ENCODE results near the gene SLC39A11. TPM values are rescaled to one million over a fixed set of nuclear protein-coding genes. Genes with fewer than 3 reads are reported as not detected.

The SLC39A11 gene
- total and polyA plus RNA-seq, 2 experiments from 2014 or later, result 11.7 to 16.4 TPM

- Histone ChIP-seq H3K79me2 (ENCODE audit: insufficient read depth) (no peaks in the 10 kb centered on the region), H3K27me3 (replicated peaks; ENCODE audit: insufficient read depth) (no peaks in the 10 kb centered on the region), H3K27ac (no peak overlapping the region), H3K4me3 (no peak overlapping the region), H3K9ac (no peak overlapping the region), H3K4me2 (ENCODE audit: unreplicated experiment) (no peak overlapping the region), H2AFZ (no peak overlapping the region), H3K9me2 (ENCODE audit: insufficient read depth) (no peaks in the 10 kb centered on the region), H3F3A (ENCODE audit: insufficient read depth) (peaks cover 17% of the 10 kb centered on the region; the same call in 1 of the 2 replicates), H4K20me1 (ENCODE audit: insufficient read depth) (no peaks in the 10 kb centered on the region), H3K4me1 (ENCODE audit: insufficient read depth) (peaks cover 20% of the 10 kb centered on the region), H3K36me3 (ENCODE audit: low read depth) (no peaks in the 10 kb centered on the region), H3K9me3 (ENCODE audit: low read depth) (no peaks in the 10 kb centered on the region)
- no peak for TF ChIP-seq EZH2 (IDR thresholded peaks at IDR 0.05; ENCODE audit: insufficient read depth, poor library complexity, severe bottlenecking)
- TF ChIP-seq EZH2phosphoT487 (IDR thresholded peaks at IDR 0.05; ENCODE audit: insufficient read depth, low read depth), result no peak
- WGBS, 2 experiments (ENCODE audit: low coverage in 1 of 2, low lambda C conversion rate in 2 of 2, missing lambda C conversion rate in 2 of 2), result 94 to 97% methylated on average over 8 of the region's 8 CpGs
- DNase-seq, result no peak
- in situ Hi-C loops (cut with MboI), result no loop called here
These were observed 61.0 kb downstream of the SLC39A11 start for GRCh38 chr17:73031472-73031871.

- in situ Hi-C loops (cut with MboI), result no loop called here
- TF ChIP-seq EZH2phosphoT487 (IDR thresholded peaks at IDR 0.05; ENCODE audit: insufficient read depth, low read depth) (no peak), EZH2 (IDR thresholded peaks at IDR 0.05; ENCODE audit: insufficient read depth, poor library complexity, severe bottlenecking) (no peak)
- H3K9me2 ChIP-seq (ENCODE audit: insufficient read depth), result no peaks in the 10 kb centered on the region
These were observed 61.5 kb downstream of the SLC39A11 start for GRCh38 chr17:73030995-73031394.

GRCh38 chr17:73030501-73030921 is 62.0 kb downstream of the SLC39A11 start:
- H3K9ac ChIP-seq, result no peak overlapping the region

More at GRCh38 chr17:73030995-73031394, 61.5 kb downstream of the SLC39A11 start:
- no peaks in the 10 kb centered on the region for H3K79me2 ChIP-seq (ENCODE audit: insufficient read depth)
- no peak overlapping the region for H3K4me2 ChIP-seq (ENCODE audit: unreplicated experiment)
- H2AFZ ChIP-seq, result no peak overlapping the region
- DNase-seq, result no peak
- H3K4me1 ChIP-seq (ENCODE audit: insufficient read depth), result peaks cover 20% of the 10 kb centered on the region
- H3F3A ChIP-seq (ENCODE audit: insufficient read depth), result peaks cover 17% of the 10 kb centered on the region; the same call in 1 of the 2 replicates
- no peak overlapping the region for H3K4me3 ChIP-seq
- no peak overlapping the region for H3K9ac ChIP-seq
- 81 to 85% methylated on average over 4 of the region's 4 CpGs for WGBS, 2 experiments (ENCODE audit: low coverage in 1 of 2, low lambda C conversion rate in 2 of 2, missing lambda C conversion rate in 2 of 2)
- no peaks in the 10 kb centered on the region for H4K20me1 ChIP-seq (ENCODE audit: insufficient read depth)
- no peaks in the 10 kb centered on the region for H3K36me3 ChIP-seq (ENCODE audit: low read depth)
- H3K27me3 ChIP-seq (replicated peaks; ENCODE audit: insufficient read depth), result no peaks in the 10 kb centered on the region
- no peaks in the 10 kb centered on the region for H3K9me3 ChIP-seq (ENCODE audit: low read depth)
- no peak overlapping the region for H3K27ac ChIP-seq

GRCh38 chr17:73029991-73030390 is 62.5 kb downstream of the SLC39A11 start:
- H3K4me3 ChIP-seq, result no peak overlapping the region
- 95 to 97% methylated on average over 8 of the region's 8 CpGs for WGBS, 2 experiments (ENCODE audit: low coverage in 1 of 2, low lambda C conversion rate in 2 of 2, missing lambda C conversion rate in 2 of 2)
- H3K9me3 ChIP-seq (ENCODE audit: low read depth), result no peaks in the 10 kb centered on the region
- no peaks in the 10 kb centered on the region for H3K79me2 ChIP-seq (ENCODE audit: insufficient read depth)
- H3K27me3 ChIP-seq (replicated peaks; ENCODE audit: insufficient read depth), result no peaks in the 10 kb centered on the region
- in situ Hi-C loops (cut with MboI), result no loop called here
- peaks cover 20% of the 10 kb centered on the region for H3K4me1 ChIP-seq (ENCODE audit: insufficient read depth)
- no peaks in the 10 kb centered on the region for H4K20me1 ChIP-seq (ENCODE audit: insufficient read depth)
- H3K4me2 ChIP-seq (ENCODE audit: unreplicated experiment), result no peak overlapping the region
- no peak overlapping the region for H3K27ac ChIP-seq
- no peak for DNase-seq
- no peak overlapping the region for H3K9ac ChIP-seq
- no peak overlapping the region for H2AFZ ChIP-seq
- peaks cover 17% of the 10 kb centered on the region; the same call in 1 of the 2 replicates for H3F3A ChIP-seq (ENCODE audit: insufficient read depth)
- no peak for TF ChIP-seq EZH2 (IDR thresholded peaks at IDR 0.05; ENCODE audit: insufficient read depth, poor library complexity, severe bottlenecking)
- no peak for TF ChIP-seq EZH2phosphoT487 (IDR thresholded peaks at IDR 0.05; ENCODE audit: insufficient read depth, low read depth)
- no peaks in the 10 kb centered on the region for H3K9me2 ChIP-seq (ENCODE audit: insufficient read depth)
- no peaks in the 10 kb centered on the region for H3K36me3 ChIP-seq (ENCODE audit: low read depth)

More at GRCh38 chr17:73030501-73030921, 62.0 kb downstream of the SLC39A11 start:
- Histone ChIP-seq H3K27me3 (replicated peaks; ENCODE audit: insufficient read depth) (no peaks in the 10 kb centered on the region), H3K79me2 (ENCODE audit: insufficient read depth) (no peaks in the 10 kb centered on the region), H3K4me3 (no peak overlapping the region), H3K36me3 (ENCODE audit: low read depth) (no peaks in the 10 kb centered on the region), H2AFZ (no peak overlapping the region), H4K20me1 (ENCODE audit: insufficient read depth) (no peaks in the 10 kb centered on the region), H3K9me3 (ENCODE audit: low read depth) (no peaks in the 10 kb centered on the region), H3K4me1 (ENCODE audit: insufficient read depth) (peaks cover 20% of the 10 kb centered on the region), H3F3A (ENCODE audit: insufficient read depth) (peaks cover 17% of the 10 kb centered on the region; the same call in 1 of the 2 replicates), H3K9me2 (ENCODE audit: insufficient read depth) (no peaks in the 10 kb centered on the region), H3K4me2 (ENCODE audit: unreplicated experiment) (no peak overlapping the region), H3K27ac (no peak overlapping the region)
- TF ChIP-seq EZH2 (IDR thresholded peaks at IDR 0.05; ENCODE audit: insufficient read depth, poor library complexity, severe bottlenecking), result no peak
- no peak for TF ChIP-seq EZH2phosphoT487 (IDR thresholded peaks at IDR 0.05; ENCODE audit: insufficient read depth, low read depth)
- DNase-seq, result peak; percentile 67
- WGBS, 2 experiments (ENCODE audit: low coverage in 1 of 2, low lambda C conversion rate in 2 of 2, missing lambda C conversion rate in 2 of 2), result 33 to 35% methylated on average over 8 of the region's 8 CpGs
- in situ Hi-C loops (cut with MboI), result no loop called here

Measured in GM23248 (cell line).